ENCODE data around the gene OBSL1. TPM values are rescaled to one million over a fixed set of nuclear protein-coding genes. Genes with fewer than 3 reads are reported as not detected.

OBSL1 gene
- total and polyA plus RNA-seq, 4 donors, result 53.3 to 178 (median 146) TPM

DNA sequence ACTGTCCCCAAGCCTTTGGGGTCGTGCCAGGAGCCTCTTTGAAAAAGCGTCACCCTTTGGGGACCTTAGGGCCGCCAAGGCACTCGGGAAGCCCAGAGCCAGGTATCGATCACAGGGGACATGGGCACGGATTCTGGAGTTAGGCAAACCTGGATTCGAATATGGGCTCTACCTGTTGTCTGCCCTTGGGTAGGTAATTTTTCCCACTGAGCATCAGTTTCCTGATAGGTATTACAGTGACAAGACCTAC is 18.2 kb downstream of the OBSL1 start:
- H3K9me3 ChIP-seq (ENCODE audit: control insufficient read depth, insufficient read depth, low read length), result no peaks in the 10 kb centered on the region
- WGBS (ENCODE audit: insufficient coverage), result 28% methylated on average over 7 of the region's 7 CpGs
- peaks cover 3% of the 10 kb centered on the region for H3K27me3 ChIP-seq (ENCODE audit: control insufficient read depth, insufficient read depth, low read length)
- H3K4me3 ChIP-seq (ENCODE audit: low read depth, low read length), result peak overlapping the region; percentile 64
- no peak overlapping the region for H3K27ac ChIP-seq (ENCODE audit: low read depth, low read length)
- H3K36me3 ChIP-seq (ENCODE audit: control insufficient read depth, insufficient read depth, low read length), result peaks cover 68% of the 10 kb centered on the region
- no peak for DNase-seq (ENCODE audit: low read depth in 4 of 6, low spot score in 6 of 6)
- peaks cover 38% of the 10 kb centered on the region for H3K4me1 ChIP-seq (ENCODE audit: control insufficient read depth, insufficient read depth, low read length)

DNA sequence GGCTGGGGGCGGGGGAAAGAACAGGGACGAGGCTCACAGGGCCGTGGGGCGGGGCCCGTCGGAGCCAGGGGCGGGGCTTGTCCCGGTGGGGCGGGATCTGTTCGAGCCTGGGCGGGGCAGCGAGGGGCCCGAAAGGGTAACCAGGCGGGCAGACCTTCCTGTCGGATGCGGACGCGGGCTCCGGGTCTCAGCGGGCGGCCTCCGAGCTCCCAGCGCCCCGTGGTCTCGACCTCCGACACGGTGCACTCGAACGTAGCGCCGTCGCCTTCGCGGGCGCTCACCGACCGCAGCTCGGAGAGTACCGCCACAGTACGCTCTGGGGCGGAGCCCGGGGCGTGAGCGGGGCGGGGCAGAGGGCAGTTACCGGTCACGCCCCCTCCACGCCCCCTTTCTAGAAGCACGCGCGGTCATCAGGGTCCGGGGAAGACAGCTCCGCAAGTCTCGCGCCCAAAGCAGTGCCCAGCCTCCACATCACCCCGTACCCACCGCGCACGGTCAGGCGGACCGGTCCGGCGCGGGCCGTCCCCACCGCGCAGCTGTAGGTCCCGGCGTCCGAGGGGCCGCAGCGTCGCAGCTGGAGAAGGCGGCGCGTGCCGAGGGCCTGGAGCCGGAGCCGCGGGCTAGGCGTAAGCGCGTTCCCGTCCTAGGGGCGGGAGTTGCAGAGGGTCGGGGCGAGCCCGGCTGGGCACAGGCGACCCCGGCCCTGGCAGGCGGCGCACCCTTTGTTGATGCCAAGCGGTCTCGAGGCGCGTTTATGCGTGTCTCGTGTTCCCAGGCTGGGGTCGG is 18.8 kb downstream of the OBSL1 start:
- WGBS (ENCODE audit: insufficient coverage), result under 1% methylated on average over 99 of the region's 99 CpGs
- no peak overlapping the region for H3K27ac ChIP-seq (ENCODE audit: low read depth, low read length)
- no peaks in the 10 kb centered on the region for H3K9me3 ChIP-seq (ENCODE audit: control insufficient read depth, insufficient read depth, low read length)
- peaks cover 68% of the 10 kb centered on the region for H3K36me3 ChIP-seq (ENCODE audit: control insufficient read depth, insufficient read depth, low read length)
- peak overlapping the region; percentile 64 for H3K4me3 ChIP-seq (ENCODE audit: low read depth, low read length)
- DNase-seq (ENCODE audit: low read depth in 4 of 6, low spot score in 6 of 6), result peak in 3 of 6 donors; percentile 83 to 96 (median 94)
- peaks cover 3% of the 10 kb centered on the region for H3K27me3 ChIP-seq (ENCODE audit: control insufficient read depth, insufficient read depth, low read length)
- H3K4me1 ChIP-seq (ENCODE audit: control insufficient read depth, insufficient read depth, low read length), result peaks cover 38% of the 10 kb centered on the region

DNA sequence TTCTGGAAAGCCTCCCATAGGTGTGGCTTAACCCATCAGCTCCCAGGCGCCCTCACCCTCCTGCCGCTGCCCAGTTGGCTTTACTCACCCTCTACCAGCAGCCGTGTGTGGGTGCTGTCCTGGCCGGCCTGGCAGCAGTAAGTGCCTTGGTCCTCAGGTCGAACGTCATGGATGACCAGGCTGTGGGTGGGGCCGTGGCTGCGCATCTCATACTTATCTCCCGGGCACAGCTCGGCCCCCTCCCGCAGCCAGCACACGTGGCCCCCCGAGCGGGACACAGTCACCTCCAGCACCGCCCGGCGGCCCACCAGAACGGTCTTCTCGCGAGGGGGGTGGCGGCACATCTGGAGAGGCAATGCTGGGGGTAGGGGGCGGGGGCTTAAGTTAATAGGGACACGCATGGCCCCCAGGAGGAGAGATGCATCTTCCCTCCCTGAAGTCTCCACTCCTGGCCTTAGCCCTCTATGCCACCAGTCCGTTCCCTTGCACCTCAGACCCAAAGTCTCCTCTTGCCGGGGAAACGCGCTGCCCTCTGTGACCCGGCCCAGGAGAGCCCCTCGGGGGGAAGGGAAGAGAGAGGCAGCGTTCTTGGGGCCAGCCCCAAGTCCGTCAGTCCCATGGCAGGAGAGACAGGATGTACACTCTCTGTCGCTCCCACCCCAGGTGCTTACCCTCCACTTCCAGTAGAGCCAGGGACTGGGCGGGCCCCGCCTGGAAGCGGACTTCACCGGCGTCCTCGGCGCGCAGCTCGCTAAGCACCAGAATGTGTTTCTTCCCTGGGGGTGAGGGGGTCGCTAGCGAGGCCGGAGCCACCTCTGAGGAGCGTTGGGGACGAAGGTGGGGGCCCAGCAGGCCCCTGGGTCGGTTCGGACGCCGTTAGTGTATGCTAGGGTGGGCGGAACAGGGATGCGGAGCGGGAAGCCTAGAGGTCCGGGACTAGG is 19.6 kb downstream of the OBSL1 start:
- peak overlapping the region; percentile 64 for H3K4me3 ChIP-seq (ENCODE audit: low read depth, low read length)
- peaks cover 38% of the 10 kb centered on the region for H3K4me1 ChIP-seq (ENCODE audit: control insufficient read depth, insufficient read depth, low read length)
- WGBS (ENCODE audit: insufficient coverage), result 5% methylated on average over 41 of the region's 54 CpGs
- peaks cover 67% of the 10 kb centered on the region for H3K36me3 ChIP-seq (ENCODE audit: control insufficient read depth, insufficient read depth, low read length)
- peak overlapping the region; percentile 59 for H3K27ac ChIP-seq (ENCODE audit: low read depth, low read length)
- no peaks in the 10 kb centered on the region for H3K9me3 ChIP-seq (ENCODE audit: control insufficient read depth, insufficient read depth, low read length)
- H3K27me3 ChIP-seq (ENCODE audit: control insufficient read depth, insufficient read depth, low read length), result peaks cover 3% of the 10 kb centered on the region
- DNase-seq (ENCODE audit: low read depth in 4 of 6, low spot score in 6 of 6), result peak in 1 of 6 donors; percentile 34

DNA sequence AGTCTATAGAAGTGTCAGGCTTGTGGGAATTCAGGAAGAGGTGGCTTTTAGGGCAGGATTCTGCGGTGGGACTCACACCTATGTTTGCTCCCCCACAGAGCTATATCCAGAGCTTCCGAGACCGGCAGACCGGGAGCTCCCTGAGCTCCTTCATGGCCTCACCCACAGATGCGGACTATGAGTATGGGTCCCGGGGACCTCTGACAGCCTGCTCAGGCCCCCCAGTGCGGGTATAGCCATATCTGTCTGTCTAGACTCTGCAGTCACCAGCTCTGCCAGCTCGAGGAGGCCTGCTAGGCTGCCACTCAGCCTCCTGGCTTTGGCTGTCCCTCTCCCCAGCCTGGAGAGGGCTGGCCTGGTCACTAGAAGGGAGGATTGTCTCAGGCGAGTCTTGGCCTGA is 21.7 kb downstream of the OBSL1 start:
- peaks cover 3% of the 10 kb centered on the region for H3K27me3 ChIP-seq (ENCODE audit: control insufficient read depth, insufficient read depth, low read length)
- H3K4me3 ChIP-seq (ENCODE audit: low read depth, low read length), result no peak overlapping the region
- H3K9me3 ChIP-seq (ENCODE audit: control insufficient read depth, insufficient read depth, low read length), result no peaks in the 10 kb centered on the region
- no peak overlapping the region for H3K27ac ChIP-seq (ENCODE audit: low read depth, low read length)
- peaks cover 47% of the 10 kb centered on the region for H3K4me1 ChIP-seq (ENCODE audit: control insufficient read depth, insufficient read depth, low read length)
- H3K36me3 ChIP-seq (ENCODE audit: control insufficient read depth, insufficient read depth, low read length), result peaks cover 65% of the 10 kb centered on the region
- 88% methylated on average over 7 of the region's 9 CpGs for WGBS (ENCODE audit: insufficient coverage)
- no peak for DNase-seq (ENCODE audit: low read depth in 4 of 6, low spot score in 6 of 6)

GRCh38 chr2:219548990-219549389 is 22.3 kb downstream of the OBSL1 start:
- Histone ChIP-seq H3K36me3 (ENCODE audit: control insufficient read depth, insufficient read depth, low read length) (peaks cover 59% of the 10 kb centered on the region), H3K27ac (ENCODE audit: low read depth, low read length) (no peak overlapping the region), H3K27me3 (ENCODE audit: control insufficient read depth, insufficient read depth, low read length) (peaks cover 3% of the 10 kb centered on the region), H3K9me3 (ENCODE audit: control insufficient read depth, insufficient read depth, low read length) (no peaks in the 10 kb centered on the region), H3K4me1 (ENCODE audit: control insufficient read depth, insufficient read depth, low read length) (peaks cover 54% of the 10 kb centered on the region), H3K4me3 (ENCODE audit: low read depth, low read length) (no peak overlapping the region)
- WGBS (ENCODE audit: insufficient coverage), result 94% methylated on average over 16 of the region's 18 CpGs
- no peak for DNase-seq (ENCODE audit: low read depth in 4 of 6, low spot score in 6 of 6)

DNA sequence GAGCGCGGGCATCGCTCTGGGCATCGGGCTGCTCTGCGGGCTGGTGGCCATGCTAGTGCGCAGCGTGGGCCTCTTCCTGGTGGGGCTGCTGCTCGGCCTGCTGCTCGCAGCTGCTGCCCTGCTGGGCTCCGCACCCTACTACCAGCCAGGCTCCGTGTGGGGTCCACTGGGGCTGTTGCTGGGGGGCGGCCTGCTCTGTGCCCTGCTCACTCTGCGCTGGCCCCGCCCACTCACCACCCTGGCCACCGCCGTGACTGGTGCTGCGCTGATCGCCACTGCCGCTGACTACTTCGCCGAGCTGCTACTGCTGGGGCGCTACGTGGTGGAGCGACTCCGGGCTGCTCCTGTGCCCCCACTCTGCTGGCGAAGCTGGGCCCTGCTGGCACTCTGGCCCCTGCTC is 23.7 kb downstream of the OBSL1 start:
- no peak overlapping the region for H3K27ac ChIP-seq (ENCODE audit: low read depth, low read length)
- no peaks in the 10 kb centered on the region for H3K9me3 ChIP-seq (ENCODE audit: control insufficient read depth, insufficient read depth, low read length)
- DNase-seq (ENCODE audit: low read depth in 4 of 6, low spot score in 6 of 6), result no peak
- peaks cover 55% of the 10 kb centered on the region for H3K36me3 ChIP-seq (ENCODE audit: control insufficient read depth, insufficient read depth, low read length)
- WGBS (ENCODE audit: insufficient coverage), result 92% methylated on average over 26 of the region's 26 CpGs
- peaks cover 47% of the 10 kb centered on the region for H3K4me1 ChIP-seq (ENCODE audit: control insufficient read depth, insufficient read depth, low read length)
- no peak overlapping the region for H3K4me3 ChIP-seq (ENCODE audit: low read depth, low read length)
- peaks cover 3% of the 10 kb centered on the region for H3K27me3 ChIP-seq (ENCODE audit: control insufficient read depth, insufficient read depth, low read length)

GRCh38 chr2:219545943-219546352 is 25.4 kb downstream of the OBSL1 start:
- Histone ChIP-seq H3K27me3 (ENCODE audit: control insufficient read depth, insufficient read depth, low read length) (no peaks in the 10 kb centered on the region), H3K27ac (ENCODE audit: low read depth, low read length) (no peak overlapping the region), H3K36me3 (ENCODE audit: control insufficient read depth, insufficient read depth, low read length) (peaks cover 59% of the 10 kb centered on the region), H3K4me1 (ENCODE audit: control insufficient read depth, insufficient read depth, low read length) (peaks cover 42% of the 10 kb centered on the region), H3K9me3 (ENCODE audit: control insufficient read depth, insufficient read depth, low read length) (no peaks in the 10 kb centered on the region), H3K4me3 (ENCODE audit: low read depth, low read length) (no peak overlapping the region)
- no peak for DNase-seq (ENCODE audit: low read depth in 4 of 6, low spot score in 6 of 6)
- WGBS (ENCODE audit: insufficient coverage), result 76% methylated on average over 4 of the region's 4 CpGs

- Histone ChIP-seq H3K9me3 (ENCODE audit: control insufficient read depth, insufficient read depth, low read length) (no peaks in the 10 kb centered on the region), H3K36me3 (ENCODE audit: control insufficient read depth, insufficient read depth, low read length) (peaks cover 59% of the 10 kb centered on the region), H3K4me3 (ENCODE audit: low read depth, low read length) (no peak overlapping the region), H3K4me1 (ENCODE audit: control insufficient read depth, insufficient read depth, low read length) (peaks cover 39% of the 10 kb centered on the region), H3K27me3 (ENCODE audit: control insufficient read depth, insufficient read depth, low read length) (no peaks in the 10 kb centered on the region), H3K27ac (ENCODE audit: low read depth, low read length) (no peak overlapping the region)
- DNase-seq (ENCODE audit: low read depth in 4 of 6, low spot score in 6 of 6), result no peak
- WGBS (ENCODE audit: insufficient coverage), result 69% methylated on average over 3 of the region's 3 CpGs
These were observed 25.9 kb downstream of the OBSL1 start for GRCh38 chr2:219545295-219545942.

GRCh38 chr2:219544567-219544966 is 26.8 kb downstream of the OBSL1 start:
- H3K27ac ChIP-seq (ENCODE audit: low read depth, low read length), result peak overlapping the region; percentile 82
- no peaks in the 10 kb centered on the region for H3K27me3 ChIP-seq (ENCODE audit: control insufficient read depth, insufficient read depth, low read length)
- peaks cover 59% of the 10 kb centered on the region for H3K36me3 ChIP-seq (ENCODE audit: control insufficient read depth, insufficient read depth, low read length)
- no peak for DNase-seq (ENCODE audit: low read depth in 4 of 6, low spot score in 6 of 6)
- peaks cover 44% of the 10 kb centered on the region for H3K4me1 ChIP-seq (ENCODE audit: control insufficient read depth, insufficient read depth, low read length)
- H3K4me3 ChIP-seq (ENCODE audit: low read depth, low read length), result peak overlapping the region; percentile 75
- WGBS (ENCODE audit: insufficient coverage), result 40% methylated on average over 5 of the region's 9 CpGs
- H3K9me3 ChIP-seq (ENCODE audit: control insufficient read depth, insufficient read depth, low read length), result no peaks in the 10 kb centered on the region
